ENCODE data around the gene MT1M. TPM values are rescaled to one million over a fixed set of nuclear protein-coding genes. Genes with fewer than 3 reads are reported as not detected.
"Not testable (repeated sequence)": the region's sequence is repeated elsewhere in the genome, so short reads cannot be mapped to it uniquely, and the experiment has no call there.

The MT1M gene
- total RNA-seq (2014; rRNA removed; shearing (Covaris generic)) (not detected in 2 replicates), total RNA-seq (2022) (not detected in 2 replicates), Bru-seq, nascent RNA (not detected), BruChase-seq, experiment 1, labeled RNA remaining after a 6-hour chase (not detected), BruChase-seq, experiment 2, labeled RNA remaining after a 2-hour chase (not detected)
- long read RNA-seq = 0 reads

DNA sequence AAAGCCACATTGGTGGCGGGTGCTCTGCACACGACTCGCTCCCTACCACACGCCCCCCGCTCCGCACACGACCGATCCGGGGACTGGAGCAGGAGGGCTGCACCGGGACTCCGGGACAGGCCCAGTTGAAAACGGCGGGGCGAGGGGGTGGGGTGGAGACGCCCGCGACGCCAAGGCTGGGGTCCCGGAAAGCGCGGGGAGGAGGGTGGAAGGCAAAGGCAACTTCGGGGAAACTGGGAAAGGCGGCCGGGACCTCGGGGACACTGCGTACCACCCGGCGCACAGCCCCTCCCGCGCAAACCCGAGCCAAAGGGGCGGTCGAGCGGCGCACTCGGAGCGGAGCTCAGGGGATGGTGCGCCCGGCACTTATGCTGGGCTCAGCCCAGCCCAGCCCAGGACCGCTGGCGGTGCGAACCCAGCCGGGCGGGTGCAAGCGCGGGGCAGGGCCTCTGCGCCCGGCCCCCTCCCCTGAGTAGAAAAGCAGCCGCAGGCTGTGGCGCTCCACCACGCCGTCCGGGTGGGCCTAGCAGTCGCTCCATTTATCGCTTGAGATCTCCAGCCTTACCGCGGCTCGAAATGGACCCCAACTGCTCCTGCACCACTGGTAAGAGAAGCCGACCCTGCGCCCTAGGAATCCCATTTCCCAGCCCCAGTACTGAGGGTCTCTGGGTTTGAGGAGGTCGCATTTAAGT is at the start of gene MT1M:
Gene MT1M, plus strand, starts transcription at position 504 of the 692 bp plus-strand sequence. Its CDS starts 73 bp downstream, at position 577.
- POLR2A ChIA-PET = no interaction called here
- BruUV-seq (replicated peaks) = no TSS peak
- Histone ChIP-seq H3K4me1 (ENCODE audit: insufficient read depth, low read length, poor library complexity, severe bottlenecking) (peaks cover 9% of the 10 kb centered on the region), H3K79me2 (ENCODE audit: insufficient read depth, low read depth, low read length) (no peaks in the 10 kb centered on the region), H3K4me3 (ENCODE audit: low read depth, low read length, poor library complexity, severe bottlenecking) (no peak within 1 kb of the TSS), H3K9me3 (ENCODE audit: low read length) (no peaks in the 10 kb centered on the region), H3K9me2 (ENCODE audit: insufficient read depth, low read length) (no peaks in the 10 kb centered on the region), H3K4me2 (ENCODE audit: low read length) (no peak within 1 kb of the TSS), H4K20me1 (ENCODE audit: insufficient read depth, low read length) (no peaks in the 10 kb centered on the region), H3K27ac (ENCODE audit: low read depth, low read length, poor library complexity, severe bottlenecking) (no peak within 1 kb of the TSS), H3K36me3 (ENCODE audit: insufficient read depth, low read length) (no peaks in the 10 kb centered on the region), H2AFZ (ENCODE audit: low read length) (no peak within 1 kb of the TSS)
- no peak for DNase-seq (ENCODE audit: low spot score)
- intact Hi-C loops (cut with micrococcal nuclease; ENCODE audit: unreplicated experiment) = no loop called here
- TF ChIP-seq, protein P1, sequence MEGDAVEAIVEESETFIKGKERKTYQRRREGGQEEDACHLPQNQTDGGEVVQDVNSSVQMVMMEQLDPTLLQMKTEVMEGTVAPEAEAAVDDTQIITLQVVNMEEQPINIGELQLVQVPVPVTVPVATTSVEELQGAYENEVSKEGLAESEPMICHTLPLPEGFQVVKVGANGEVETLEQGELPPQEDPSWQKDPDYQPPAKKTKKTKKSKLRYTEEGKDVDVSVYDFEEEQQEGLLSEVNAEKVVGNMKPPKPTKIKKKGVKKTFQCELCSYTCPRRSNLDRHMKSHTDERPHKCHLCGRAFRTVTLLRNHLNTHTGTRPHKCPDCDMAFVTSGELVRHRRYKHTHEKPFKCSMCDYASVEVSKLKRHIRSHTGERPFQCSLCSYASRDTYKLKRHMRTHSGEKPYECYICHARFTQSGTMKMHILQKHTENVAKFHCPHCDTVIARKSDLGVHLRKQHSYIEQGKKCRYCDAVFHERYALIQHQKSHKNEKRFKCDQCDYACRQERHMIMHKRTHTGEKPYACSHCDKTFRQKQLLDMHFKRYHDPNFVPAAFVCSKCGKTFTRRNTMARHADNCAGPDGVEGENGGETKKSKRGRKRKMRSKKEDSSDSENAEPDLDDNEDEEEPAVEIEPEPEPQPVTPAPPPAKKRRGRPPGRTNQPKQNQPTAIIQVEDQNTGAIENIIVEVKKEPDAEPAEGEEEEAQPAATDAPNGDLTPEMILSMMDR (conservative IDR thresholded peaks at IDR 0.05; ENCODE audit: low read length) = no peak
- no peak for TF ChIP-seq EZH2phosphoT487 (IDR thresholded peaks at IDR 0.05; ENCODE audit: borderline replicate concordance, low read depth, low read length)
- CTCF ChIA-PET (ENCODE audit: unreplicated experiment) = no interaction called here

DNA sequence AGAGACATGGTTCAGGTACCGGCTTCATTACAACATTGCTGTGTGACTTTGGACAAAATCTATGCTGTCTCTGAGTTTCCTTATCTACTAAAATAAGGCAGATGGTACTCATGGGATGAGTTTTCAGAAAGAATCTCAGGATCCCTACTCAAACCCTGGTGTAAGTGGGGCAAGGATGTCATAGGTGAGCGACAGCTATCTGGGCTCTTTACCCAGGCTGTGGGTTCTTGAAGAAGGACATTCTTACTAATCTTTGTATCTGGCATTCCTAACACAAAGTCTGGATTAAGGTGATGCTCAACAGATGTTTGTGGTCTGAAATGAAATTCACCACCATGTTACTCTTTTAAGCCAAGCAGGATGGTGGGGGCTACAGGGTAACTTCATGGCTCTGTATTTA is 49.5 kb upstream of the MT1M start:
- H4K20me1 ChIP-seq (ENCODE audit: insufficient read depth, low read length); H3K9me3 ChIP-seq (ENCODE audit: low read length); H3K79me2 ChIP-seq (ENCODE audit: insufficient read depth, low read depth, low read length); BruUV-seq (replicated peaks); H3K36me3 ChIP-seq (ENCODE audit: insufficient read depth, low read length); H3K4me2 ChIP-seq (ENCODE audit: low read length); H2AFZ ChIP-seq (ENCODE audit: low read length); DNase-seq (ENCODE audit: low spot score); intact Hi-C loops (cut with micrococcal nuclease; ENCODE audit: unreplicated experiment); H3K9me2 ChIP-seq (ENCODE audit: insufficient read depth, low read length); H3K4me3 ChIP-seq (ENCODE audit: low read depth, low read length, poor library complexity, severe bottlenecking); H3K4me1 ChIP-seq (ENCODE audit: insufficient read depth, low read length, poor library complexity, severe bottlenecking); CTCF ChIA-PET (ENCODE audit: unreplicated experiment); H3K27ac ChIP-seq (ENCODE audit: low read depth, low read length, poor library complexity, severe bottlenecking): not testable (repeated sequence)
- POLR2A ChIA-PET = interaction anchor here (0.6 kb wide), 1 partner anchor 9 kb away, joined by 5 read pairs; no protein-coding TSS in a partner anchor

DNA sequence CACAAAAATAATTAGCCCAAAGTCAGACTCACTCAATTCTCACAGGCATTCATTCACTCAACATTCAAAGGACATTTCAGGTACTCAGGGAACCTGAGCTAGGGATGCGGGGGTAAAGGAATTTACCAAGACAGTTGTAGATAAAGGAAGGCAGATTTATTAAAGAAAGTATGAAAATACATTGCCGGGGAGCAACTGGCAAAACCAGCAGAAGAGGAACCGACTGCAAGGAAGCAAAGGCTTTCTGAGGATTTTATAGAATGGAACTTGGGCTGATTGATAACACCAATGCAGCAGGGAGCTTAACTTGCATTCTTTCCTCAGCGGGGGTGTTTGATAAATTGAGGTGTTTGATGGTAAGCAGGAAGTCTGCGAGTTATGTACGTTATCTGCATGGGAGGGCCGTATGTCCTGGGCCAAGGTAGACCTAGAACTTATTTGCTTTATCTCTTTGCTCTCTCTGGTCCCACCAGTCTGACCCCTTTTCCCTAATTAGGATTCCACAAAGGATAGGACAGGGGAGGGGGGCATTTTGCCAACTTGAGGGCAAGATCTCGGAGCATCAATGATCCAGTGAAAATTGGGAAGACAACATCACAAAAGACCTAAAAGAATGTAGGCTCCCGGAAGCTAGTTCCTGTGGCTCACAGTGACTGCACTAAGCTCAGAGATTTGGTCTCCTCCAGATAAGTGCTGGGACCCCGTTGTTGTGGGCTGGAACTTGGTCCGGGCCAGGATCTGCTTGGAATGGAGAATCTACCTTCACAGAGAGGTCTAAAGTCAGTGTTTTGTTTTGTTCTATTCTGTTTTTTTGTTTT is 48.9 kb upstream of the MT1M start:
- no peaks in the 10 kb centered on the region for H3K9me3 ChIP-seq (ENCODE audit: low read length)
- H3K9me2 ChIP-seq (ENCODE audit: insufficient read depth, low read length) = no peaks in the 10 kb centered on the region
- H3K4me1 ChIP-seq (ENCODE audit: insufficient read depth, low read length, poor library complexity, severe bottlenecking) = no peaks in the 10 kb centered on the region
- intact Hi-C loops (cut with micrococcal nuclease; ENCODE audit: unreplicated experiment) = no loop called here
- CTCF ChIA-PET (ENCODE audit: unreplicated experiment) = no interaction called here
- no peak overlapping the region for H3K4me2 ChIP-seq (ENCODE audit: low read length)
- H3K27ac ChIP-seq (ENCODE audit: low read depth, low read length, poor library complexity, severe bottlenecking) = no peak overlapping the region
- no peaks in the 10 kb centered on the region for H3K36me3 ChIP-seq (ENCODE audit: insufficient read depth, low read length)
- no peak overlapping the region for H3K4me3 ChIP-seq (ENCODE audit: low read depth, low read length, poor library complexity, severe bottlenecking)
- POLR2A ChIA-PET = interaction anchor here (0.6 to 0.7 kb wide), 2 partner anchors 22 to 121 kb away, joined by 3 to 5 read pairs; no protein-coding TSS in a partner anchor
- no peak overlapping the region for H2AFZ ChIP-seq (ENCODE audit: low read length)
- no peaks in the 10 kb centered on the region for H4K20me1 ChIP-seq (ENCODE audit: insufficient read depth, low read length)
- no TSS peak for BruUV-seq (replicated peaks)
- no peak for DNase-seq (ENCODE audit: low spot score)
- TF ChIP-seq, protein P1 (conservative IDR thresholded peaks at IDR 0.05; ENCODE audit: low read length) = no peak
- TF ChIP-seq EZH2phosphoT487 (IDR thresholded peaks at IDR 0.05; ENCODE audit: borderline replicate concordance, low read depth, low read length) = no peak
- H3K79me2 ChIP-seq (ENCODE audit: insufficient read depth, low read depth, low read length) = no peaks in the 10 kb centered on the region

All from OCI-LY7 (cell line).